ENCODE results near the gene USP38. TPM values are rescaled to one million over a fixed set of nuclear protein-coding genes. Genes with fewer than 3 reads are reported as not detected.

Gene USP38
- total and polyA plus RNA-seq, 2 donors (not counting 3 experiments of a cell fraction or from before 2014, with no cell fraction given): 7.5 to 17.0 TPM

DNA sequence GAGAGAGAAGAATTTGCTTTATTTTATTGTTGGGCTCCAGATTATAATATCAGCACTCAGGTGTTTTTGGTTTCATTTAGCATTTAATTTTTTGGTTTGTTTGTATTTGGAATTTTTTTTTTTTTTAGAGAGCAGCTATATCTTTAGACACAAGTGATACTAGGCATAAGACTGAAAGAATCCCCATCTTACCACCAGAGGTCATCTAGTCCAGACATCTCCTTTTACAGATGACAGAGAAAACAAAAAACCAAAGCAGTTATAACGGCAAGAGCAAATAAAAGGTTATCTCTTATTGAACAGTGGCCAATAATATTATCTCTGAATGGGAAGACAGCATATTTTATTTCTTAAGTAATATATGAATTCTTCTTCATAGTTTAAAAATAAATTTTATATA lies 22.8 kb downstream of the USP38 start:
- FAIRE-seq: no peak

More for the DNA sequence above, 22.8 kb downstream of the USP38 start:
- dilution Hi-C loops (cut with MboI; ENCODE audit: extremely low pct_ligation_motif_present, low sequenced_read_pairs): no loop called here
- H3K9me3 ChIP-seq (replicated peaks; ENCODE audit: control insufficient read depth, insufficient read depth, low read length): no peaks in the 10 kb centered on the region
- H4K20me1 ChIP-seq (replicated peaks; ENCODE audit: control insufficient read depth, extremely low read depth, insufficient read depth, low read length): no peaks in the 10 kb centered on the region
- POLR2A ChIA-PET: no interaction called here
- peak; percentile 27 for DNase-seq (ENCODE audit: low read depth, low spot score)
- no peak overlapping the region for H3K9ac ChIP-seq (replicated peaks; ENCODE audit: extremely low read depth, insufficient read depth, low read length)
- no TSS peak for BruUV-seq (replicated peaks)
- H3K4me1 ChIP-seq (ENCODE audit: control insufficient read depth, extremely low read depth, insufficient read depth, low read length): no peaks in the 10 kb centered on the region
- no peaks in the 10 kb centered on the region for H3K27me3 ChIP-seq (ENCODE audit: control insufficient read depth in 2 of 2, insufficient read depth in 2 of 2, low read length in 2 of 2)
- intact Hi-C loops (cut with micrococcal nuclease): no loop called here
- peak in 1 of 2 donors; percentile 12 for TF ChIP-seq CTCF (IDR thresholded peaks at IDR 0.05; ENCODE audit: extremely low read depth in 1 of 2, insufficient read depth in 1 of 2, low read depth in 1 of 2, low read length in 2 of 2)
- TF ChIP-seq FOS (IDR thresholded peaks at IDR 0.05; ENCODE audit: borderline replicate concordance, insufficient read depth, low read length): no peak
- no peak for TF ChIP-seq EZH2 (IDR thresholded peaks at IDR 0.05; ENCODE audit: borderline replicate concordance, low read depth, low read length, severe bottlenecking)
- TF ChIP-seq POLR2AphosphoS5 (IDR thresholded peaks at IDR 0.05; ENCODE audit: insufficient read depth, low read depth, low read length): no peak
- no peak for TF ChIP-seq JUN (IDR thresholded peaks at IDR 0.05; ENCODE audit: borderline replicate concordance, insufficient read depth, insufficient read length, low read depth)
- TF ChIP-seq MYC (IDR thresholded peaks at IDR 0.05; ENCODE audit: low read depth, low read length): no peak
- no peak overlapping the region for H3K4me2 ChIP-seq (ENCODE audit: insufficient read depth, low read length)
- no peak overlapping the region for H3K27ac ChIP-seq (ENCODE audit: insufficient read depth, low read depth, low read length)
- H3K4me3 ChIP-seq (replicated peaks in 1 of 3; ENCODE audit: insufficient read depth in 1 of 3, low read depth in 1 of 3, low read length in 3 of 3): no peak overlapping the region
- H3K36me3 ChIP-seq (ENCODE audit: control insufficient read depth in 2 of 2, extremely low read depth in 1 of 2, insufficient read depth in 2 of 2, low read length in 2 of 2): peaks cover 3 to 16% of the 10 kb centered on the region in 2 experiments
- H2AFZ ChIP-seq (ENCODE audit: low read depth, low read length): no peak overlapping the region
- CTCF ChIA-PET: interaction anchor here (0.7 to 1.2 kb wide), 6 partner anchors 130 to 286 kb away, joined by 3 to 9 read pairs (median 3); no protein-coding TSS in a partner anchor
- no peaks in the 10 kb centered on the region for H3K9me1 ChIP-seq (replicated peaks; ENCODE audit: control insufficient read depth, extremely low read depth, insufficient read depth, low read length)
- H3K79me2 ChIP-seq (ENCODE audit: control insufficient read depth, insufficient read depth, low read length): no peaks in the 10 kb centered on the region
